Type B pancreatic cell (in vitro differentiated cells): ENCODE measurements around the gene BNIP5. TPM values are rescaled to one million over a fixed set of nuclear protein-coding genes. Genes with fewer than 3 reads are reported as not detected.

Experiments used
- DNase-seq: peaks from one replicate; pipeline ENCODE4 v3.0.0; 2021; ENCODE audit warnings: mixed read lengths; ENCODE audit not compliant: unreplicated experiment; ENCODE audit errors: extremely low spot score
- H3K27ac Mint-ChIP-seq: 2 replicates; pipeline ENCODE4 v1.8.0; 2021; ENCODE audit warnings: mild to moderate bottlenecking, mixed read lengths
- H3K27me3 Mint-ChIP-seq: 2 replicates; pipeline ENCODE4 v1.8.0; 2021; ENCODE audit warnings: mixed read lengths
- H3K36me3 Mint-ChIP-seq: 2 replicates; pipeline ENCODE4 v1.8.0; 2021; ENCODE audit warnings: mixed read lengths
- H3K4me1 Mint-ChIP-seq: one replicate; pipeline ENCODE4 v1.8.0; 2021; ENCODE audit warnings: mixed read lengths; ENCODE audit not compliant: unreplicated experiment
- H3K4me3 Mint-ChIP-seq: 2 replicates; pipeline ENCODE4 v1.8.0; 2021; ENCODE audit warnings: mild to moderate bottlenecking, mixed read lengths
- H3K9me3 Mint-ChIP-seq: 2 replicates; pipeline ENCODE4 v1.8.0; 2021; ENCODE audit warnings: mixed read lengths
- CTCF ChIP-seq: fragments of 200-600 bp; sonication (generic); conservative IDR thresholded peaks from 2 replicates; pipeline ENCODE4 v1.5.0; 2021; ENCODE audit warnings: antibody characterized with exemption, mild to moderate bottlenecking
- total RNA-seq: library from RNA; stranded (reverse); gene quantifications from 2 replicates; pipeline ENCODE4 v1.2.1, GENCODE V29; 2021; ENCODE audit warnings: low replicate concordance

The BNIP5 gene
- total RNA-seq, 1 donor from 2014 or later = 1.4 TPM

DNA sequence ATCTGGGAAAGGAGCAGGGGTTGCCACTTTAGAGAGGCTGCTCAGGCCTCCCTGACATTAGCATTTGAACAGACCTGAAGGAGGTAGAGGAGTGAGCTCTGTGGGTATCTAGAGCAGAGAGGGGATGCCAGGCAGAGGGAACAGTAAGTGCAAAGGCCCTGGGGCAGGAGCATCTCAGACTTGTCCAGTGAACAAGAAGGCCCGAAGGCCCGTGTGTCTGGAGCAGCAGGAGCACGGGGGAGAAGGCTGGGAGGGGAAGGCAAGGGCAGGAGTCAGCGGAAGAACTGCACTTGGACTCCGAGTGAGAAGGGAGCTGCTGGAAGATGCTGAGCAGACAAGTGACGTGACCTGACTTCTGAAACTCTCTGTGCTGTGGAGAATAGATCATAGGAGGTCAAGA lies 35.4 kb upstream of the BNIP5 start:
- Mint-ChIP-seq H3K27me3 (peaks cover 14% of the 10 kb centered on the region), H3K36me3 (no peaks in the 10 kb centered on the region), H3K9me3 (no peaks in the 10 kb centered on the region), H3K4me1 (no peaks in the 10 kb centered on the region), H3K27ac (no peak overlapping the region), H3K4me3 (no peak overlapping the region)
- no peak for TF ChIP-seq CTCF
- DNase-seq = no peak

GRCh38 chr6:36371211-36371610 lies 34.5 kb upstream of the BNIP5 start:
- DNase-seq = no peak
- no peaks in the 10 kb centered on the region for H3K36me3 Mint-ChIP-seq
- no peak for TF ChIP-seq CTCF
- H3K9me3 Mint-ChIP-seq = no peaks in the 10 kb centered on the region
- no peak overlapping the region for H3K4me3 Mint-ChIP-seq
- H3K27me3 Mint-ChIP-seq = peaks cover 14% of the 10 kb centered on the region
- no peaks in the 10 kb centered on the region for H3K4me1 Mint-ChIP-seq
- no peak overlapping the region for H3K27ac Mint-ChIP-seq

GRCh38 chr6:36370638-36371037 lies 34.0 kb upstream of the BNIP5 start:
- Mint-ChIP-seq H3K9me3 (no peaks in the 10 kb centered on the region), H3K27me3 (peaks cover 14% of the 10 kb centered on the region), H3K4me1 (no peaks in the 10 kb centered on the region), H3K4me3 (no peak overlapping the region), H3K27ac (no peak overlapping the region), H3K36me3 (no peaks in the 10 kb centered on the region)
- no peak for TF ChIP-seq CTCF
- no peak for DNase-seq

- Mint-ChIP-seq H3K36me3 (no peaks in the 10 kb centered on the region), H3K4me3 (no peak overlapping the region), H3K27ac (no peak overlapping the region), H3K27me3 (peaks cover 7% of the 10 kb centered on the region), H3K9me3 (no peaks in the 10 kb centered on the region), H3K4me1 (no peaks in the 10 kb centered on the region)
- TF ChIP-seq CTCF = no peak
- no peak for DNase-seq
Measured at GRCh38 chr6:36368921-36369865, 32.5 kb upstream of the BNIP5 start.

DNA sequence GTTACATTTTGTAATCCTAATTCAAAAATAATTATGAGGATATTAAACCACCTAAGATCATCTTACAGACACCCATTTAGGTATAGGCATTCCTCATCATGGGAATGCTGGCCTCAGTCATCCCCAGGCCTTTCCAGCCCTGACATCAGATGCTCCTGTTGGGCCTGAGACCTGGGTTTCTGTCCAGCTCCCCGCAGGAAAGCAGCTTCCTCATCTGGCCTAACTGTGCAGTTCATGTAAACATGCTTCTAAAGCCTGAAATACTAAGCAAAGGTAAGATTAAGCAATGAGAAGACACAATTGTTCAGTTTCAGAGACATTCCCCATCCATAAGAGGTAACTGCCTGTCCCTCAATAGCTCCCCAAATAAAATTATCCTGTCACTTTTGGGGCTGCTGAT lies 31.7 kb upstream of the BNIP5 start:
- Mint-ChIP-seq H3K27me3 (peaks cover 7% of the 10 kb centered on the region), H3K36me3 (no peaks in the 10 kb centered on the region), H3K4me1 (no peaks in the 10 kb centered on the region), H3K9me3 (no peaks in the 10 kb centered on the region), H3K4me3 (no peak overlapping the region), H3K27ac (no peak overlapping the region)
- TF ChIP-seq CTCF = no peak
- no peak for DNase-seq
